Superior temporal gyrus (tissue), 1 donor: ENCODE results near the gene GEMIN2.
"Not testable (repeated sequence)": the region's sequence is repeated elsewhere in the genome, so short reads cannot be mapped to it uniquely, and the experiment has no call there.

Source experiments
- DNase-seq: peaks from one replicate; pipeline ENCODE4 v3.0.0-alpha.2; 2016; ENCODE audit errors: extremely low spot score

The GEMIN2 gene, protein sequence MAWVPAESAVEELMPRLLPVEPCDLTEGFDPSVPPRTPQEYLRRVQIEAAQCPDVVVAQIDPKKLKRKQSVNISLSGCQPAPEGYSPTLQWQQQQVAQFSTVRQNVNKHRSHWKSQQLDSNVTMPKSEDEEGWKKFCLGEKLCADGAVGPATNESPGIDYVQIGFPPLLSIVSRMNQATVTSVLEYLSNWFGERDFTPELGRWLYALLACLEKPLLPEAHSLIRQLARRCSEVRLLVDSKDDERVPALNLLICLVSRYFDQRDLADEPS

DNA sequence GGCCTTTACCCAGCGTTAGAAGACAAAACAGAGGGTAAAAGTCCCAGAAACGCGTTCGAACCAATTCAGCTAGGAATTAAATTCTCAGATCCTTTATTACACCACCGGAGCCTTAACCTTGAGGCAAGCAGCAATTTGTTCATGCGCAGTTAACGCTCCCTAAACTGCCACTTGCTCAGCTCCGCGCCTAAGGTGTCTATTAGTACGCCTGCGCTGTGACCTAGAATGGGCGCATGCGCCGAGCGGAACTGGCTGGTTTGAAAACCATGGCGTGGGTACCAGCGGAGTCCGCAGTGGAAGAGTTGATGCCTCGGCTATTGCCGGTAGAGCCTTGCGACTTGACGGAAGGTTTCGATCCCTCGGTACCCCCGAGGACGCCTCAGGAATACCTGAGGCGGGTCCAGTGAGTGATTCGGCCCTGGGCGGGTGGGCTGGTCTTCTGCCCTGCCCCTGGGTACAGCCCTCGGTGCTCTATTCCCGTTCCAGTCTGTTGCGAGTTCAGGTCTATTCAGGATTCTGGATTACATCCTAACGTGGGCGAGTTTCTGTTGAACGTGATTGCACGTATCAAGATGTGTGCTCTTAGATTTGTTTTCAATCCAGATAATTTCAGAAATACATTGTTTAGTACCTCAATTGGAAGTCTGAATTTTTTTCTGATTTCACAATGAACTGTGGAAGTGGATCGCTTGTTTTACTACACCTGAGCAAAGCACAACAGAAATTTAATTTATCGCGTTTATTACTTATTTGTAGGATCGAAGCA is at the start of gene GEMIN2:
Gene GEMIN2 (plus strand): TSS at position 251 of the 766 bp plus-strand sequence. CDS start 16 bp downstream, at position 267.
- DNase-seq: peak; percentile 98

DNA sequence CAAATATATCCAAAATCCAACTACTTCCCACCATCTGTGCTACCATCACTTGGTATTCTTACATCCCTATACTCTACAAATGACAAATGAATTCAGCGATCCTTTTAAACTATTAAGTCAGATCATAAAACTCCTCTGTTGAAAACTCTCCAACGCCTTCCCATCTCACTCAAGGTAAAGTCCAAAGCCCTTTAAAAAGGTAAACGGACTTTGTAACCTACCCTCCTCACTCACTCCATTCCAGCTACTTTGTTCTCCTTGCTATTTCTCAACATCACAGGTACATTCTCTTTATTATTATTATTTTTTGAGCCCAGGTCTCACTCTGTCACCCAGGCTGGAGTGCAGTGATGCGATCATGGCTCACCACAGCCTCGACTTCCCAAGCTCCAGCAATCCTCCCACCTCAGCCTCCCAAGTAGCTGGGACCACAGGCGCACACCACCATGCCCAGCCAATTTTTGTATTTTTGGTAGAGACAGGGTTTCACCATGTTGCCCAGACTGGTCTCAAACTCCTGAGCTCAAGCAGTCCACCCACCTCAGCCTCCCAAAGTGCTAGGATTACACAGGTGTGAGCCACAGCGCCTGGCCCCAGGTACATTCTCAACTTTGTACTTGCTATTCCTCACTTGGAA is 44.8 kb upstream of the GEMIN2 start:
- DNase-seq: not testable (repeated sequence)

DNA sequence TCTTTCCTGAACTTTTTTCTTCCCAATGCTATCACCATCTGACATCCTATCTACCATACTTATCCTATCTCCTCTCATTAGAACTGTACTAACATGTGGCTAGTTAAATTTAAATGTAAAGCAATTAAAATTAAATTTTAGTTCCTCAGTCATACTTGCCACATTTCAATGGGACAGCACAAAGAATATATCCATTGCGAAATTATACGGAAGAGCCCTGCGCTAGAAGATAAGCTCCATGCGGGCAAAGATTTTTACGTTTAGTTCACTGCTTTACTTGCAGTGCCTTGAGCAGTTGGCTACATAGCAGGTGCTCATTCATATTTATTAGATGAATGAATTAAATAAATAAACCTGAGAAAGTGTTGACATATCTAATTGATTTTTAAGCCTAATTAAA is 44.2 kb upstream of the GEMIN2 start:
- DNase-seq: no peak

DNA sequence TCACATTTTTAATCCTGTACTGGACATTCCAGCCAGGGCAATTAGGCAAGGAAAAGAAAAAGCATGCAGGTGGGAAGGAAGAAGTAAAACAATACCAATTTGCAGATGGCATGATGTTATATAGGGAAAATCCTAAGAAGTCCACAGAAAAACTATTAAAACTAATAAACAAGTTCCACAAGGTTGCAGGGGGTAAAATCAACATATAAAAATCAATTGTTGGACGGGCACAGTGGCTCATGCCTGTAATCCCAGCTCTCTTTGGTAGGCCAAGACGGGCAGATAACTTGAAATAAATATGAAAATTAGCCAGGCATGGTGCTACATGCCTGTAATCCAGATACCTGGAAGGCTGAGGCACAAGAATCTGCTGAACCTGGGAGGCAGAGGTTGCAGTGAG is 43.0 kb upstream of the GEMIN2 start:
- DNase-seq: no peak

DNA sequence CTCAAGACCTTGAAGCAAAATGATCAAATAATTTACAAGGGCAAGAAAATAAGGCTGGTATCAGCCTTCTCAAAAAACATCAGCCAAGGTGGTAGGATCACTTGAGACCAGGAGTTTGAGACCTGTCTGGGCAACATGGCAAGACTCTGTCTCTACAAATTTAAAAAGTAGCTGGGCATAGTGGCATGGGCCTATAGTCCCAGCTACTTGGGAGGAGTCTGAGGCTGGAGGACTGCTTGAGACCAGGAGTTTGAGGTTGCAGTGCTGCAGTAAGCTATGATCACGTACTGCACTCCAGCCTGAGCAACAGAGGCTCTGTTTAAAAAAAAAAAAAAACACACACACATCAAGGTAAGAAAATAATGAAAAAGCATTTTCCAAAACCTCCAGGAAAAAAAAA is 33.2 kb upstream of the GEMIN2 start:
- DNase-seq: no peak

DNA sequence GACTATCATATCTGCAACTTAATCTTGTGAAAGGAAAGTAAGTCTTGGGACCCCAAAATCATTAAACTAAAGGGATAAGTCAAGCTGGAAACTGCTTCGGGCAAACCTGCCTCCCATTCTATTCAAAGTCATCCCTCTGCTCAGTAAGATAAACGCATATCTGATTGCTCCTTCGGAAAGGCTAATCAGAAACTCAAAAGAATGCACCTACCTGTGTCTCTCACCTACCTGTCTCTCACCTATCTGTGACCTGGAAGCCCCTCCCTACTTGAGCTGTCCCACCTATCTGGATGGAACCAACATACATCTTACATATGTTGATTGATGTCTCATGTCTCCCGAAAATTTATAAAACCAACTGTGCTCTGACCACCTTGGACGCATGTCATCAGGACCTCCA is 31.0 kb upstream of the GEMIN2 start:
- DNase-seq: no peak

DNA sequence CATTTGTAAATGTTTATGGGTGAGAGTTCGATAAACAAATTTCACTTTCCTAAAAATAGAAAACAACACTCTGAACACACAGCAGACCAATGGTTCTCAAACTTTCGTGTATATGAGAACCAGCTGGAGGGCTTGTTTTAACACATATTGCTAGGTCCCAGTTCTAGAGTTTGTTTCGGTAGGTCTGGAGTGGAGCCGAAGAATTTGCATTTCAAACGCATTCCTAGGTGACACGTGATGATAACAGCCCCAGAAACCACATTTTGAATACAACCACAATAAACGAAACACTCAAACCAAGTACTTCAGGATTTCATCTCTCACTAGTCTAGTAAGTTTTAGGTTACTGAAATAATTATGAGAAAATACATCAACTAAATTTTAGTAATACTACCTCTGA is 28.2 kb upstream of the GEMIN2 start:
- no peak for DNase-seq

DNA sequence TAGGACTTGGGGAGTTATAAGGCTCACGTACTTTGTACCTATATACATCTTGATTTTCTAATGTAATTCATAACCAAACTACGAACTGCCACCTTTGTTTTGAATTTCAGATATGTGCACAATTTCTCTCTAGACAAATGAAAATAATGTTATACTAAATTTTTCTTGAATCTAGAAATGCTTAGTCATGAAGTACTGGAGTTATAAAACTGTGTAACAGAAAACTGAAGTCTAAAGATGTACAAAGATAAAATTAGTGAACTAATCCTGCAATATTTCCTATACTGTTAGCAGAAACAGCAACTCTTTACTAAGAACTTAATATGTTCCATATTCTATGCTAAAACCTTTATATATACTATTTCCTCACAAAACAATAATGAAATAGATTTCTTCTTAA is 26.6 kb upstream of the GEMIN2 start:
- no peak for DNase-seq

DNA sequence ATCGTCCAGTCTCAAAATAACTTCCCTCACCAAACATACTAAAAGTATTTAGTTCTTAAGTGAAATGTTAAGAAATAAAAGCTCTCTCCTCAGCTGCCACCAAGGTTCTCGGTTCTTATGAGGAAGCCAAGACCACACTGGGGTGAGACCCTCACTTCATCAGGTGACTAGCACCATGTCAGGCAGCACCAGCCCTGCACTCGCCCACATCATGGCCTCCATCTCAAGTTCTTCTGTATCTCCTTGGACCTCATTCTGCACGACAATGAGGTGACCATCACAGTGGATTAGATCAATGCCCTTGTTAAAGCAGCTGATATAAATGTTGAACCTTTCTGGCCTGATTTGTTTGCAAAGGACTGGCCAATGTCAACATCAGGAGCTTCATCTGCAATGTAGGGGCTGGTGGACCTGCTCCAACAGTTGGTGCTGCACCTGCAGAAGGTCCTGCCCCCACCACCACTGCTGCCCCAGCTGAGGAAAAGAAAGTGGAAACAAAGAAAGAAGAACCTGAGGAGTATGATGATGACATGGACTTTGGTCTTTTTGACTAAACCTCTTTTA is 23.5 kb upstream of the GEMIN2 start:
- no peak for DNase-seq

DNA sequence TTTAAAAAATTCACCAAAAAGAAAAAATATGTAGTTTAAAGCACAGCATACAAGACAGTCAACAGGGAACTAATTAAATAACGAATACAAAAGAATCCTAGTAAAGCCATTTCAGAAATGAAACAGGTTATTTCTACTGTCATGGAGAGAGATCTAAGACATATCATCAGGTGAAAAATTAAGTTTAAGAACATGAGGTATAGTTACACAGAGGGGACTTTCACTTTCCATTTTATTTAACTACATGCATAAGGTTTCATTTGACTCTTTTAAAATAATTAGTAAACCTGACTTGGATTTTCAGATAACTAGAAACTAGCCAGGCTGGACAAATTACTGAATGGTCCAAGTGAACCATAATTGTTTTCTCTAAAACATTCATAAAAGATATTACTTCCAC is 22.4 kb upstream of the GEMIN2 start:
- no peak for DNase-seq

DNA sequence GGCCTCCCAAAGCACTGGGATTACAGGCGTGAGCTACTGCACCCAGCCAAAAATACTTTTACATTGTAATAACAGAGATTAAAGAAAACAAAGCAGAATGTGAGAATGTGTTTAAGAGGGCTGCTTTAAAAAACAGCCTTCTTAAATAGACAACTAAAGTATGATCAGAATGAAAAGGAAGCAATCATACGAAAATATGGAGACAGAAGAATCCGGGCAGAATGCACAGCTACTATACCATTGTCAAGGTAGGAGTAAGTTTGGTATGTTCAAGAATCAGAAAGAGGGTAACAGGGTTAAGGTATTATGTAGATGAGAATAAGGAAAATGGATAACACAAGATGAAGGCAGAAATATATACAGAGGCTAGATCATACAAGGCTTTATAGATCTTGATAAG is 19.6 kb upstream of the GEMIN2 start:
- DNase-seq: no peak

DNA sequence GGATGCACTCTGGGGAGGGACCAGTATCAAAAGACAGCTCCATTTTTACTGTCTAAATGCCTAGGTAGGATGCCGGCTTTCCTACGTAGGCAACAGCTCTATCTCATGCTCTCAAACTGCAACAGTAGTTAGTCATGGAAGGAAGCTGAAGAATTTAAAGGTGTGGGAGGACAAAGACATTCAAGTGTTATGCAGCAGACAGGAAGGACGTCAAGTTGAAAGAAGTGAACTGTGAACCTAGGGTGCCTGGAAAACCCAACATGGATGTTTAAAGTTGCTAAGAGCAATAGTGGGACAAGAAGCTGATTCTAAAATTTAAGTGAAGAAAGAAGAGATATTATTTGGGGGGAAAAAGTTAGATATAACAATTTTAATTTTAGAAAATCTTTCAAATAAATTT is 17.0 kb upstream of the GEMIN2 start:
- DNase-seq: peak; percentile 29

DNA sequence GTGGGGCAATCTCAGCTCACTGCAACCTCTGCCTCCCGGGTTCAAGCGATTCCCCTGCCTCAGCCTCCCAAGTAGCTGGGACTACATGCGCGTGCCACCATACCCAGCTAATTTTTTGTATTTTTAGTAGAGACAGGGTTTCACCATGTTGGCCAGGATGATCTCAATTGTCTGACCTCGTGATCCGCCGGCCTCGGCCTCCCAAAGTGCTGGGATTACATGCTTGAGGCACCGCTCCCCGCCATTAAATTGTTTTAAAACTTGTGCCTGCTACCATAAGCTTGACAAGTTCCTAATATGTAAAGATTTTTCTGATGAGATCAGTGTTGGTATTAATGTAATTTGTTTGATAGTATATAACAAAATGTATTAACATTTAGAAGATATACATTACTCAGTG is 14.9 kb upstream of the GEMIN2 start:
- not testable (repeated sequence) for DNase-seq

DNA sequence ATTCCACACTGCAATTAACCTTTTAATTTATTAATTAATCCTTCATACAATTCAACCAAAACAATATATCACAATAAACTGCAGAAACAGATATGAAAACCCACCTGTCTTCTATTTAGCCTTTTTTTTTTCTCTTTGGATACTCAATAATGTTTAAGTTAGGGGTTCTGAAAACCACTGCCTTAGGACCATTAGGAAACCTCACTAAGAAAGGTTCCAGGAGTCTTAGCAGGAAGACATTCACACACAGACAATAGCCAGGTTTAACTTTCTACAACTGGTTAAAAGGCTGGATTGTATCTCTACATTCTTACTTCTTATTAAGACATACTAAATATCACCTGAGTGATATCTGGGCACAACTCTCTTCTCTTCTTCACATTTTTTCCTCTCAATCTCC is 14.4 kb upstream of the GEMIN2 start:
- DNase-seq: no peak

DNA sequence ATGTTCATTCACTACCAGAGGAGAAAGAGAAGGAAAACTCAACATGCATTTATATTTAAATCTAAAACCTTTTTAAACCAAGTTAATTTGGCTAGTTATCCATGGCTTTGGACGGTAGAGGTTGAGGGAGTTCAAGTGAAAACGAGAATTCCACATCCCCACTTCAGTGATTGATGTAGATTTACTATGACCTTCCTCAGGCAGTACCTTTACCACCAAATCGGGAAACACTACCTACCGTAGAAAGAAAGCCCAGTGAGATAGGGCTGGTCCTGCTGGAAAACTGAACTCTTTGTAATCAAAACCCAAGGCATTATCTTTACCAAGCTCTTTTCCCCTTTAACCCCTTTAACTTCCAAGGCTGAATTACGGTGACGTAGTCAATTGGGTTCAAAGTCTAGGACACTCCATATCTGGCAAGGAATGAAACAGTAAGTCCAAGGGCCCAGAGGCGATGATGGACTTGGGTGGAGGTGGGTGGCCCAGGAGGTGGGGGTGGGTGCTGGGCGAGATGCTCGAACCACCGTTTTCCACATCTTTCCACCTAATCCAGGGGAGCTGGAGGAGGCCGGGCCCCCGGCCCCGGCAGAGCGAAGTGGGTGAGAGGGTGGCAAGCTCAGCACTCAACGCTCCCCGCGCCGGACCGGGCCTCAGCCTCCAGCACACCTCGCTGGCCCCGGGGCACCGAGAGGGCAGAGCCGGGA is 11.7 kb upstream of the GEMIN2 start:
- peak; percentile 65 for DNase-seq

DNA sequence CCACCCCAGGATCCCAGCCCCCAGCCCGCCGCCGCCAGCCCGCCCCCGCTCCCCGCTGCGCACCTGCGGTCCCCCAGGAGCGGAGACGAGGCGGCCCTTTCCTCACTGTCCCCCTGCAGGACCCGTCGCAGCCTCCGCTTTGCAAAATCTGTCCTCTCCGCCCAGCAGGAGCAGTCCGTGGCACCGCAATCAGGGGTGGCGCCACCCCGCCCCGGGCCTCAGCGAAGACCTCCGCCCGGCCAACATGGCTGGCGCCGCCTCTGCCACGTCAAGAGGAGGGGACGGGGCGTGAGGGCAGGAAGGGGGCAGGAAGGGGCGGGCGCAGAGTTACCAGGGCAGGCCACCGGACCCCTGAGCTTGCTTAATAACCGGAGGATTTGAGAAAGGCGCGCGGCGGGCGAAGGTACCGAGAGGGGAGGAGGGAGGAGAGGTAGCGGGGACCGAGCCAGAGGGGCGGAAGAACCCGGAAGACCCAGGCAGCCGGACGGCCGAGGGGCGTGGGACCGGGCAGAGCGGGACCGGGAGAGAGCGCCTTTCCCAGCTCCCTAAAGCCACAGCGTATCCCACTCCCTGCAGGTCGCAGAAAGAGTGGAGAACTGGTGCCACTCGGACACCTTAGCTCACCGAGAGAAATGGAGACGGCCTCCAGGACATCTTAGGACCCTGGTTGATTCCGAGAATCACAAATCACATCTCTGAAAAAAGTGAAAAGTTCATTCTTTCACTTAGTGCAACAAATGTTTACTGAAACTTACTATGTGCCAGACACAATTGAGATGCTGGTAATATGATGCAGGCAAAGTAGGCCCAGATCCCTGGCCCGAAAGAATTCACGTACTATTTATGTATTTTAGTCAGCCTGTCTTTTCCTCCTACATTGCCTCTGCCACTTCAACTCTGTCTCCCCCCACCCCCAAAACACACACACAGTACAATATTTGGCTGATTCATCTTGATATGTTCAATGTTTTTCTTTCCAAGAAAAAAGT is 10.9 kb upstream of the GEMIN2 start, which contains the start of gene SEC23A:
Gene SEC23A (minus strand): TSS at position 267 of the 989 bp plus-strand sequence. CDS start 7,117 bp downstream, outside the sequence.
- peak; percentile 69 for DNase-seq

DNA sequence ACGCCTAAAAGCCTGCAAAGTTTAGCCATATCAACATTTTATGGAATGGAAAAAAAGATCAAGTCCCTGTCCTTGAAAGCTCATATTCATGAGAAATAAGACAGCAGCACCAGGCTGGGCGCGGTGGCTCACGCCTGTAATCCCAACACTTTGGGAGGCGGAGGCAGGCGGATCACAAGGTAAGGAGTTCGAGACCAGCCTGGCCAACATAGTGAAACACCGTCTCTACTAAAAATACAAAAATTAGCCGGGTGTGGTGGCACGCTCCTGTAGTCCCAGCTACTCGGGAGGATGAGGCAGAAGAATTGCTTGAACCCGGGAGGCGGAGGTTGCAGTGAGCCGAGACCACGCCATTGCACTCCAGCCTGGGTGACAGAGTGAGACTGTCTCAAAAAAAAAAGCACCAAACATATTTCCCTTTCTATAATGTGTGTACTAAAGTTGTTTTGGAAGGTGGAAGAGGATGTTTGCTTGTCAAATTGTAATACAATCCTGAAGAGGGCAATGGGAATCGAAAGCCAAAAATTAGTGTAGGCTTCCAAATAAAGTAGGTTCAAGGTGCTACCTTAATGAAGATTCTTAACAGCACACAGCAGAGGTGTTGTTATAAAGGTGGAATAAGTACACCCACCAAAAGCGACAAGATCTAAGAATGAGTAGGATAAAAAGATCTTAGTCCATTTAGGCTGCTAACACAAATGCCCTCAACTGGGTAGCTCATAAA is 9.9 kb upstream of the GEMIN2 start:
- not testable (repeated sequence) for DNase-seq

DNA sequence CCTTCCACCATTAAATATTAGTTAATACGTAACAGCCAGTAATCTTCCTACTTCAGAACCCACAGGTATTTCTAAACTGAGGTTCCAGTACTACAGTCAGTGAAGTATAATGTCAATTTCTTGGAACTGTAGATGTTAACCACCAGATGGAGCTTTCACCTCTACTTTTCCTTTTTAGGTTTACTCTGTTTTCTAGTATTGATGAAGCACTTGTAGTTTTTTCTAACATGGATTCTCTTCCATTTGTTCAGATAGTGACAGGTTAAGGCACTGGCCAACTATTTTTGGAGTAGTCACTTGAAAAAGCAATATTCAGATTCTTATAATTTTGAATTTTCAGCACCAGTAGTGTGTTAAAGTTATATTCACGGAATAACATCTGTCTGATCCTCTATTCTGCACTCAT is 6.5 kb upstream of the GEMIN2 start:
- DNase-seq: no peak

DNA sequence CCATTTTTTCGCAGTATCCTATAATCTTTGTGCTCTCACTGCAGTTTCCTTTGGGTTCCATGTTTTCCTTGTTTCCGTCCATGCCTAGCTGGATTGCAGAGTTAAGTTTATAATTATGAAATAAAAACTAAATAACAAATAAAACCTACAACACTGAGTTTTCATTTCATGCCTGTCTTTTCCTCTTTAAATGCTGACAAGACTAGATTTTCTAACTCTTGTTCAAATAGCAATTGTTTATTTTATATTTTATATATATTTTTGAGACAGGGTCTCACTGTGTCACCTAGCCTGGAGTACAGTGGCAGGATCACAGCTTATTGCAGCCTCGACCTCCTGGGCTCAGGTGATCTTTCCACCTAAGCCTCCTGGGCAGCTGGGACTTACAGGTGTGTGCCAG is 5.3 kb upstream of the GEMIN2 start:
- no peak for DNase-seq
